ENCODE results near the gene PLPP2. TPM values are rescaled to one million over a fixed set of nuclear protein-coding genes. Genes with fewer than 3 reads are reported as not detected.

Gene PLPP2
- 57.5 to 116 TPM (median 106 TPM) in 5 replicates for total RNA-seq (2022; extraction: Qiagen RNA extraction; ENCODE audit: low read depth)

GRCh38 chr19:291006-291521 lies at the start of gene PLPP2:
TSS of gene PLPP2 (minus strand) at chr19:291403. CDS start at chr19:291336, 67 bp downstream.

Other genes starting within 250 kb of the PLPP2 start
- gene OR4F17, start 184.3 kb downstream of the PLPP2 start, total RNA-seq (2022; extraction: Qiagen RNA extraction; ENCODE audit: low read depth), result not detected in 5 replicates
- gene MIER2, start 53.4 kb upstream of the PLPP2 start, total RNA-seq (2022; extraction: Qiagen RNA extraction; ENCODE audit: low read depth), result 12.3 to 23.7 TPM (median 21.0 TPM) in 5 replicates
- gene C2CD4C, start 117.7 kb upstream of the PLPP2 start, total RNA-seq (2022; extraction: Qiagen RNA extraction; ENCODE audit: low read depth), result 0.14 to 0.75 TPM (median 0.46 TPM) in 5 replicates
- 0.58 to 1.2 TPM (median 1.0 TPM) in 5 replicates for gene SHC2, start 169.6 kb upstream of the PLPP2 start, total RNA-seq (2022; extraction: Qiagen RNA extraction; ENCODE audit: low read depth)
- 0.18 to 0.51 TPM (median 0.31 TPM) in 4 of 5 replicates, not detected in the other for gene MADCAM1, start 205.1 kb upstream of the PLPP2 start, total RNA-seq (2022; extraction: Qiagen RNA extraction; ENCODE audit: low read depth)
- gene TPGS1, start 216.1 kb upstream of the PLPP2 start, total RNA-seq (2022; extraction: Qiagen RNA extraction; ENCODE audit: low read depth), result 7.6 to 22.9 TPM (median 18.8 TPM) in 5 replicates
- 53.3 to 112 TPM (median 108 TPM) in 5 replicates for gene CDC34, start 240.4 kb upstream of the PLPP2 start, total RNA-seq (2022; extraction: Qiagen RNA extraction; ENCODE audit: low read depth)

Data from A549 treated with ZK216348 at 1 μM for 4 hours (cell line).